Neuronal stem cell (in vitro differentiated cells): ENCODE data around the gene NARS2.

Experiments used
- DNase-seq: peaks from one replicate; pipeline ENCODE4 v3.0.0-alpha.2; 2013; ENCODE audit warnings: low spot score
- H2AFZ ChIP-seq: one replicate; pipeline ENCODE4 v1.6.1; 2013; ENCODE audit warnings: mild to moderate bottlenecking, low read length, inconsistent platforms
- H2AK5ac ChIP-seq: 2 replicates; pipeline ENCODE4 v1.6.1; 2013; ENCODE audit warnings: low read depth, mild to moderate bottlenecking, inconsistent platforms, low read length, moderate library complexity, mixed read lengths
- H2BK120ac ChIP-seq: 2 replicates; pipeline ENCODE4 v1.6.1; 2013; ENCODE audit warnings: low read depth, mild to moderate bottlenecking, inconsistent platforms, low read length, moderate library complexity, mixed read lengths
- H2BK12ac ChIP-seq: one replicate; pipeline ENCODE4 v1.6.1; 2013; ENCODE audit warnings: low read length, inconsistent platforms
- H2BK15ac ChIP-seq: 2 replicates; pipeline ENCODE4 v1.6.1; 2013; ENCODE audit warnings: mild to moderate bottlenecking, low read length, inconsistent platforms, mixed read lengths
- H2BK5ac ChIP-seq: one replicate; pipeline ENCODE4 v1.6.1; 2013; ENCODE audit warnings: inconsistent platforms, mild to moderate bottlenecking, low read length, moderate library complexity
- H3K14ac ChIP-seq: one replicate; pipeline ENCODE4 v1.6.1; 2013; ENCODE audit warnings: low read length, inconsistent platforms
- H3K18ac ChIP-seq: 2 replicates; pipeline ENCODE4 v1.6.1; 2013; ENCODE audit warnings: low read length, inconsistent platforms
- H3K23ac ChIP-seq: 2 replicates; pipeline ENCODE4 v1.6.1; 2013; ENCODE audit warnings: low read depth, mild to moderate bottlenecking, mixed read lengths, low read length, inconsistent platforms; ENCODE audit not compliant: poor library complexity
- H3K27ac ChIP-seq: replicated peaks from 3 replicates; pipeline ENCODE4 v1.5.1; 2013; ENCODE audit warnings: low read length, inconsistent platforms
- H3K27me3 ChIP-seq, 3 experiments: 2 replicates each; pipeline ENCODE4 v1.6.1; 2013; ENCODE audit warnings: low read length in 3 of 3, mild to moderate bottlenecking in 2 of 3, inconsistent platforms in 1 of 3, low read depth in 1 of 3, mixed read lengths in 1 of 3, moderate library complexity in 1 of 3; ENCODE audit not compliant: control insufficient read depth in 3 of 3, insufficient read depth in 3 of 3
- H3K36me3 ChIP-seq, 2 donors: replicated peaks in 1 of 2; 2 replicates each; pipeline ENCODE4 v1.6.1; 2013; ENCODE audit warnings: low read length in 2 of 2; ENCODE audit not compliant: control insufficient read depth in 2 of 2, insufficient read depth in 2 of 2
- H3K4ac ChIP-seq: 2 replicates; pipeline ENCODE4 v1.6.1; 2013; ENCODE audit warnings: inconsistent platforms, mild to moderate bottlenecking, low read length, moderate library complexity
- H3K4me1 ChIP-seq, 2 donors: 1 replicate in 1 of 2; 2 replicates in 1 of 2; pipeline ENCODE4 v1.6.1; 2013; ENCODE audit warnings: low read length in 2 of 2, low read depth in 1 of 2; ENCODE audit not compliant: control insufficient read depth in 2 of 2, insufficient read depth in 1 of 2
- H3K4me2 ChIP-seq: one replicate; pipeline ENCODE4 v1.6.1; 2013; ENCODE audit warnings: mild to moderate bottlenecking, low read length, inconsistent platforms; ENCODE audit not compliant: insufficient read depth, poor library complexity, severe bottlenecking
- H3K4me3 ChIP-seq, 2 donors: 2 replicates each; pipeline ENCODE4 v1.5.1; 2013; ENCODE audit warnings: low read length in 2 of 2, mild to moderate bottlenecking in 2 of 2, inconsistent platforms in 1 of 2, moderate library complexity in 1 of 2
- H3K79me1 ChIP-seq: one replicate; pipeline ENCODE4 v1.6.1; 2013; ENCODE audit warnings: low read depth, mild to moderate bottlenecking, inconsistent platforms, low read length, moderate library complexity
- H3K9ac ChIP-seq: one replicate; pipeline ENCODE4 v1.6.1; 2013; ENCODE audit warnings: mild to moderate bottlenecking, low read depth, low read length, inconsistent platforms; ENCODE audit not compliant: poor library complexity
- H3K9me3 ChIP-seq, 2 donors: replicated peaks in 1 of 2; 2 replicates each; pipeline versions ENCODE3 to v1.6.1; 2013; ENCODE audit warnings: low read length in 2 of 2, mild to moderate bottlenecking in 2 of 2, inconsistent platforms in 1 of 2, low read depth in 1 of 2, mixed read lengths in 1 of 2, moderate library complexity in 1 of 2; ENCODE audit not compliant: control insufficient read depth in 2 of 2, insufficient read depth in 1 of 2
- H4K8ac ChIP-seq: one replicate; pipeline ENCODE4 v1.6.1; 2013; ENCODE audit warnings: low read depth, mild to moderate bottlenecking, inconsistent platforms, low read length, moderate library complexity
- H4K91ac ChIP-seq: one replicate; pipeline ENCODE4 v1.6.1; 2013; ENCODE audit warnings: low read length, low read depth, mild to moderate bottlenecking, inconsistent platforms; ENCODE audit not compliant: poor library complexity
- WGBS, 2 donors: extraction: QIAGEN DNeasy Blood & Tissue Kit; methylation state at CpG; one replicate each; pipeline ENCODE4 v1.1.7; 2013; ENCODE audit warnings: missing lambda C conversion rate in 2 of 2, mixed read lengths in 1 of 2; ENCODE audit not compliant: insufficient read length in 2 of 2, insufficient replicate concordance in 1 of 2; ENCODE audit errors: extremely low coverage in 2 of 2; 5-methylcytosine and 5-hydroxymethylcytosine counted together

NARS2 gene

GRCh38 chr11:78525720-78526119, 48.9 kb downstream of the NARS2 start:
- Histone ChIP-seq H4K8ac (no peak overlapping the region), H3K27ac (no peak overlapping the region), H3K9ac (no peak overlapping the region), H3K14ac (no peak overlapping the region), H3K79me1 (no peaks in the 10 kb centered on the region), H2BK12ac (no peak overlapping the region), H2AFZ (no peak overlapping the region), H3K9me3 (no peaks in the 10 kb centered on the region), H3K23ac (no peak overlapping the region), H3K4me3 (no peak overlapping the region), H2AK5ac (no peak overlapping the region), H3K18ac (no peak overlapping the region), H2BK15ac (no peak overlapping the region), H2BK5ac (no peak overlapping the region), H3K4me2 (no peak overlapping the region), H2BK120ac (no peak overlapping the region), H4K91ac (no peak overlapping the region), H3K4ac (no peak overlapping the region), H3K36me3 (peaks cover 3 to 19% of the 10 kb centered on the region in 2 donors), H3K4me1 (no peaks in the 10 kb centered on the region), H3K27me3 (no peaks in the 10 kb centered on the region)
- no CpG with 5 or more reads among the region's 4 CpGs for WGBS, 2 donors
- DNase-seq: no peak

GRCh38 chr11:78520230-78520629, 54.4 kb downstream of the NARS2 start:
- Histone ChIP-seq H3K4me1 (no peaks in the 10 kb centered on the region), H2BK15ac (no peak overlapping the region), H3K27me3 (no peaks in the 10 kb centered on the region), H3K27ac (no peak overlapping the region), H4K8ac (no peak overlapping the region), H2BK12ac (no peak overlapping the region), H4K91ac (no peak overlapping the region), H3K9me3 (peaks cover 0 to 3% of the 10 kb centered on the region in 2 donors), H3K9ac (no peak overlapping the region), H3K4ac (no peak overlapping the region), H3K36me3 (peaks cover 0 to 2% of the 10 kb centered on the region in 2 donors), H3K18ac (no peak overlapping the region), H3K4me2 (no peak overlapping the region), H3K79me1 (no peaks in the 10 kb centered on the region), H2AK5ac (no peak overlapping the region), H3K4me3 (no peak overlapping the region), H3K14ac (no peak overlapping the region), H2BK120ac (no peak overlapping the region), H2BK5ac (no peak overlapping the region), H3K23ac (no peak overlapping the region), H2AFZ (no peak overlapping the region)
- DNase-seq: no peak
- no CpG with 5 or more reads among the region's 1 CpG for WGBS, 2 donors

- Histone ChIP-seq H3K9ac (no peak overlapping the region), H3K4me1 (no peaks in the 10 kb centered on the region), H2BK5ac (no peak overlapping the region), H4K91ac (no peak overlapping the region), H3K9me3 (peaks cover 0 to 3% of the 10 kb centered on the region in 2 donors), H2BK120ac (no peak overlapping the region), H3K4me2 (no peak overlapping the region), H2AK5ac (no peak overlapping the region), H3K23ac (no peak overlapping the region), H2AFZ (no peak overlapping the region), H3K36me3 (peaks cover 0 to 1% of the 10 kb centered on the region in 2 donors), H3K4me3 (no peak overlapping the region), H3K79me1 (peaks cover 3% of the 10 kb centered on the region), H3K18ac (no peak overlapping the region), H3K27ac (no peak overlapping the region), H3K4ac (no peak overlapping the region), H3K14ac (no peak overlapping the region), H2BK15ac (no peak overlapping the region), H4K8ac (no peak overlapping the region), H2BK12ac (no peak overlapping the region), H3K27me3 (no peaks in the 10 kb centered on the region)
- no CpG with 5 or more reads among the region's 4 CpGs for WGBS, 2 donors
- no peak for DNase-seq
Measured at GRCh38 chr11:78516281-78516680, 58.4 kb downstream of the NARS2 start.

- H2AFZ ChIP-seq: no peak overlapping the region
- H3K27ac ChIP-seq: no peak overlapping the region
- H3K14ac ChIP-seq: no peak overlapping the region
- H3K4me3 ChIP-seq: no peak overlapping the region
- H3K27me3 ChIP-seq: no peaks in the 10 kb centered on the region
- no peak overlapping the region for H2BK5ac ChIP-seq
- peaks cover 0 to 1% of the 10 kb centered on the region in 2 donors for H3K36me3 ChIP-seq
- H4K91ac ChIP-seq: no peak overlapping the region
- H2BK15ac ChIP-seq: no peak overlapping the region
- no peak overlapping the region for H3K4ac ChIP-seq
- WGBS, 2 donors: no CpG with 5 or more reads among the region's 4 CpGs
- no peak for DNase-seq
- H3K18ac ChIP-seq: no peak overlapping the region
- H3K23ac ChIP-seq: no peak overlapping the region
- H4K8ac ChIP-seq: no peak overlapping the region
- no peak overlapping the region for H2BK120ac ChIP-seq
- H3K9ac ChIP-seq: no peak overlapping the region
- no peaks in the 10 kb centered on the region for H3K4me1 ChIP-seq
- H3K9me3 ChIP-seq: peaks cover 0 to 16% of the 10 kb centered on the region in 2 donors
- peaks cover 3% of the 10 kb centered on the region for H3K79me1 ChIP-seq
- no peak overlapping the region for H2BK12ac ChIP-seq
- H3K4me2 ChIP-seq: no peak overlapping the region
- no peak overlapping the region for H2AK5ac ChIP-seq
Measured at GRCh38 chr11:78514922-78515502, 59.7 kb downstream of the NARS2 start.
